ENCODE measurements around the gene ZNF579. TPM values are rescaled to one million over a fixed set of nuclear protein-coding genes. Genes with fewer than 3 reads are reported as not detected.
"Not testable (repeated sequence)": the region's sequence is repeated elsewhere in the genome, so short reads cannot be mapped to it uniquely, and the experiment has no call there.

ZNF579 gene
- polyA plus RNA-seq, 12 donors, result 7.3 to 26.0 (median 10.5) TPM; not detected in 1

DNA sequence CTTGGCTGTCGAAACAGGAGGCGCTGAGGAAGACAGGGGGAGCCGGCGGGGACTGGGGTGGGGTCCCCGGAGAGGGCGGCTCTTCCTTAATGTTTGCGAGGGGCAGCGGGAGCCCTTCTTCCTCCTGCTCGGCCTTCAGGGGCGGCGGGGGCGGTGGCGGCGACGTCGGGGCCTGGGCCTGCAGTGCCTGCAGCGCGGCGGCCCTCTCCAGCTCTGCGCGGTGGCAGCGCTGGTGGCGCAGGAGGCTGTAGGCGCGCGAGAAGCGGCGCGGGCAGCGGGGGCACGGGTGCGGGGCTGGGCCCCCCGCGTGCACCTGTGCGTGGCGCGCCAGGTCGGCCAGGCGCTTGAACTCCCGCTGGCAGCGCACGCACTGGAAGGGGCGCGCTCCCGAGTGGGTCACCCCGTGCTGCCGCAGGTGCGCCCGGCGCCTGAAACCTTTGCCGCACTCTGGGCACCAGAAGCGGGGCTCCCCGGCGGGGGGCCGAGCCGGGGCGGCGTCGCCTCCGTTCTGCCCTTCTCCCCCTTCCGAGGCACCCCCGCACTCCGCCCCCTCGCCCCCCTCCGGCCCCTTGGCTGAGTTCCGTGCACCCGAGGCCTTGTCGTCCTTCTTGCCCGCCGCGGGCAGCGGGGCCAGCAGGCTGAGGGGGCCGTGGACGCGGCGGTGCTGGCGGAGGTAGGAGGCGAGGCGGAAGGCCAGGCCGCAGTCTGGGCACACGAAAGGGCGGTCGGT is 2.5 kb downstream of the ZNF579 start:
- no peak for DNase-seq

DNA sequence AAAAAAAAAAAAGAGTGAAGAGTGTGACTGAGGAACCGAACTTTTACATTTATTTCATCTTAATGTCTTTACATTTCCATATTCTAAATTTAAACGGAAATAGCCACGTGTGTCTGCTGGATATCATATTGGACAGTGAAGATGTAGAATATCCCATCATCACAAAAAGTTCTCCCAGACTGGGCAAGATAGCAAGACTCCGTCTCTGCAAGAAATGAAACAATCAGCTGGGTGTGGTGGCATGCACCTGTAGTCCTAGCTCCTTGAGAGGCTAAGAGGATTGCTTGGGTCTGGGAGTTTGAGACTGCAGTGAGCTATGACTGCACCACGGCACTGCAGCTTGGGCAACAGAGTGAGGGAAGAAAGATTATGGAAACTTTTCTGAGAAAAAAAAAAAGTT is 3.9 kb downstream of the ZNF579 start:
- DNase-seq, result no peak

DNA sequence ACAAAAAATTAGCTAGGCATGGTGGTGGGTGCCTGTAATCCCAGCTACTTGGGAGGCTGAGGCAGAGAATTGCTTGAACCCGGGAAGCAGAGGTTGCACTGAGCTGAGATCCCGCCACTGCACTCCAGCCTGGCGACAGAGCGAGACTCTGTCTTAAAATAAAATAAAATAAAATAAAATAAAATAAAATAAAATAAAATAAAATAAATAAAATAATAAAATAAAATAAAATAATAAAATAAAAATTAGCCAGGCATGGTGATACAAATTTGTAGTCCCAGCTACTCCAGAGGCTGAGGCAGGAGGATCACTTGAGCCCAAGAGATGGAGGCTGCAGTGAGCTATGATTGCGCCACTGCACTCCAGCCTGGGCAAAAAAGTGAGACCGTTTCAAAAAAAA is 6.7 kb downstream of the ZNF579 start:
- DNase-seq, result not testable (repeated sequence)

DNA sequence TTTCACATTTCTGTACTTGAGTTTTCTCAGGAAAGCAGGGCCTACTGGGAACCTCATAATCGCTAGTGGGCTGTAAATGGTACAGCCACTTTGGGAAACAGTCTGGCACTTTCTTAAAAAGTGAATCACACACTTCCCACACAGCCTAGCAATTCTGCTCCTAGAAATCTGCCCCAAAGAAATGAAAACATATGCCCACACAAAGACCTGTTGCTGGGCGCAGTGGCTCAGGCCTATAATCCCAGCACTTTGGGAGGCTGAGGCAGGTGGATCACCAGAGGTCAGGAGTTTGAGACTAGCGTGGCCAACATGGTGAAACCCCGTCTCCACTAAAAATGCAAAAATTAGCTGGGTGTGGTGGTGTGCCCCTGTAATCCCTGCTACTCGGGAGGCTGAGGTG is 11.2 kb downstream of the ZNF579 start:
- not testable (repeated sequence) for DNase-seq

DNA sequence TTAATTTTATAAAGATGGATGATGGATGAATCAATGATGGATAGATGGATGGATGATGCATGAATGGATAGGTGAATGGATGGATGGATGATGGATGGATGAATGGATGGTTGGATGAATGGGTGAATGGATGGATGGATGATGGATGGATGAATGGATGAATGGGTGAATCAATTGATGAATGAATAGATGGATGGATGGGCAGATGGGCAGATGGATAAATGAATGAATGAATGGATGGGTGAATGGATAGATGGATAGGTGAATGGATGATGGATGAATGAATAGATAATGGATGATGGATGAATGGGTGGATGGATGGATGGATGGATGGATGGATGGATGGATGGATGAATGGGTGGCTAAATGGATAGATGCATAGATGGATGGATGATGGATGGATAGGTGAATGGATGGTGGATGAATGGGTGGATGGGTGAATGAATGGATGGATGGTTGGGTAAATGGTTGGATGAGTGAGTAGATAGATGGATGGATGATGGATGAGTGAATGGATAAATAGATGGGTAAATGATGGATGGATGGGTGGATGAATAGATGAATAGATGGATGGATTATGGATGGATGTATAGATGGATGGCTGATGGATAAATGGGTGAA is 12.8 kb downstream of the ZNF579 start:
- DNase-seq, result no peak

DNA sequence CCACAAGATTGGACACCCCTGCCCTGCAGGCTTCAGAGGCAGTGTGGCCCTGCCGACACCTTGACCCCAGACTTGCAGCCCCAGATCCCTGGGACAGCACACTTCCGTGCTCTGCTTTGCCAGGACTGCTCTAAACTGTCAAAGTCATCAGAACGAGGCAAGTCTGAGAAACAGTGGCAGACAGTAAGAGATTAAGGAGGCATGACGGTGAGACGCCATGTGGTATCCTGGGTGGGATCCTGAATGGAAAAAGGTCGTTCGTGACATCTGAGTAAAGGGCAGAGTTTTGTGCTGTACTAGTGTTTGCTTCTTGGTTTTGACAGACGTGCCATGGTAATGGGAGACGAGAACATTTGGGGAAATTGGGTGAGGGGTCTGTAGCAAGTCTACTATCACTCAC is 13.8 kb downstream of the ZNF579 start:
- DNase-seq, result no peak

DNA sequence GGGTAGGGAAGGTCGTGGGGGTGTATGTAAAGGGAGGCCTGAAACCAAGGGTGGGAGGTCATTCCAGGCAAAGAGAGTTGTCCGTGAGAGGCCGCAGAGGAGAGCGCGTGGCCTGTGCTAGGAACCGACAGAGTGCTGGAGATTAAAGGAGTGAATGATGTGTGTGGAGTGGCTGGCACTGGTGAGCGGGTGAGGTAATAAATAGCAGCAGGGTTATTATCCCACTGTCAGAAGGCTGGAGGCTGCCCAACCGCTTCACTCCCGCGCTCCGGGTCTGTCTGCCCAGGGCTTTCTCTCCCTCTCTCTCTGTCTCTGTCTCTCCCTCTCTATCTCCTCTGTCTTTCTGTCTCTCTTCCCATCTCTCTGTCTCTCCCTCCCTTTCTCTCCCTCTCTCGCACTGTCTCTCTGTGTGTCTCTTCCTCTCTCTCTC is 17.4 kb downstream of the ZNF579 start:
- DNase-seq, result no peak

DNA sequence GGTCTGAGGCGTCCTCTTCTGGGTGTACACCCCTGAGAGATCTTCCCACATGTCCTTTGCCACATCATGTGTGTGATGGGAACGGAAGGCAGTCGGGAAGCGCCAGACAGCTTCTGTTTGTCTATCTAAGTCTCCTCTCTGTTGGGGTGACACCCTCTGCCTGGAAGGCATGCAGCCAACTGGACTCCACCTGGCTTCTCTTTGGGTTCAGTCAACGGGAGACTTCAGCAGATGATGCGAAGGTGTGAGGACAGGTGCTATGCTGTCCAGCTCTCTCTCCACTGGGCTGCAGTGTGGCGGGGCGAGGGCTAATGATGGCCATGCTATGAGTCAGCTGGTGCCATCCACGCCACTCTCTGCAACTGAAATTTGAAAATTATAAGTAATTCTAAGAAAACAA is 21.0 kb downstream of the ZNF579 start:
- DNase-seq, result no peak

DNA sequence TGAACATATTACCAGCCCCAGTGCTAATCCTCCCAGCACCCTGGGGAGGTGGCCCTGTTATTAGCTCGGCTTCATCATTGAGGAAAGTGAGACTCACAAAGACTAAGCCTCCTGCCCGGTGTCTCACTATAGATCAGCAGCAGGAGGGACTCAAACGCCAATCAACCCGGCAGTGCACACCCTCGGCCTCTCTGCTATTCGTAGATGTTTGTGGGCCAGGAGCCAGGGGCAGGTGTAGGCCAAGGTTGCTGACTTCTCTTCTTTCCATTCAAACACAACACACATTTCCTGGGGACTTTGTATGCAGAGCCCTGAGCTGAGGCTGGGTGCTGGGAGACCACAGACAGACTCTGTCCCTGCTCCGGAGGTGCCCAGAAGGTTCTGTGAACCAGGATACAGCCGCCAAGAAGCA is 25.9 kb downstream of the ZNF579 start:
- no peak for DNase-seq

DNA sequence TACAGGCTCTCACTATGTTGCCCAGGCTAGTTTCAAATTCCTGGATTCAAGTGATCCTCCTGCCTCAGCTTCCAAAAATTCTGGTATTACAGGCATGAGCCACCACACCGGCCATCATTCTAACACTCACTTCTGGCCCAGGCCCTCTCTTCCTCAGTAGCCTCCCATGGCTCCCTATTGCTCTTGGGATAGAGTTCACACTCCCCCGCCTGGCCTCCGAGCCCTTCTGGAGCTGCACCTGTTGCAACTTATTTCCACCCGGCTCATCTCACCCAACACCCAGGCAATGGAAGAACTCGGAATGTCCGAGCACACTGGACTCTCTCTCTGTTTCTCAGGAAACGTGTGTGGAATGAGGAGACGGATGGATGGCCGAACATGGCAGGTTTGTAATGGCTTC is 26.3 kb downstream of the ZNF579 start:
- no peak for DNase-seq

DNA sequence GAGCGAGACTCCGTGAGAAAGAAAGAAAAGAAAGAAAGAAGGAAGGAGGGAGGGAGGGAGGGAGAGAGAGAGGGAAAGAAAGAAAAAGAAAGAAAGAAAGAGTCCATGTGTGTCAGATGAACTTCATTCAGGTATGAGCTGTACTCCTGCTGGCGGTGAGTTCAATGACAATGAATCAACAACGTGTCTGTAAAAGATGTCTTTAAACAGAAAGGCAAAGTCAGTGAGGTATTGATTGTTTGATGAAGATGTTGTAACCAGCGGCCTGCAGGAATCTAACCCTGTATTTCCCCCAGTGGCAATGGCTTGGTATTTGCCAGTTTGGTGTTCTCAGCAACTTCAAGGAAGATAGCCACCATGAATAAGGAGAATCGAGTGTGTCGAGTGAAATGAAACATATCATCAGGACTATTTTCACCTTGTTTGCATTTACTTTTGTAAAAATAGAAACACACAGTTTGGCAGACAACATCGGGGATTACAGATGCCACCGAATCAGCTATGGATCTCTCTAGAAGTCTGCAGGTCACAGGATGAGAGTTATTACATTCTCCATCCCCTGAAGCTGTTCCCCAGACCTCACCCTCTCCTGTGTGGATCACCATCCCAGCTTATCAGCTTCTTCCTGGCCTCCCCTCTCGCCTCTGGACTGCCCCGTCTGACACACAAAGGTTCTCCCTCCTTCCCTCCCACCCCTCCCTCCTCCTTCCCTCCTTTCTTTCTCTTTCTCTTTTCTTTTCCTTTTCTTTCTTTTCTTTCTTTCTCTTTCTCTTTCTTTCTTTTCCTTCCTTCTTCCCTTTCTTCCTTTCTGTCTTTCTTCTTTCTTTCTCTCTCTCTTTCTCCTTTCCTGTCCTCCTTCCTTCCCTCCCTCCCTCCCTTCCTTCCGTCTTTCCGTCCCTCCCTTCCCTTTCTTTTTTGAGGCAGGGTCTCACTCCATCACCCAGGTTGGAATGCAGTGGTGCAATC is 27.1 kb downstream of the ZNF579 start:
- DNase-seq, result no peak

DNA sequence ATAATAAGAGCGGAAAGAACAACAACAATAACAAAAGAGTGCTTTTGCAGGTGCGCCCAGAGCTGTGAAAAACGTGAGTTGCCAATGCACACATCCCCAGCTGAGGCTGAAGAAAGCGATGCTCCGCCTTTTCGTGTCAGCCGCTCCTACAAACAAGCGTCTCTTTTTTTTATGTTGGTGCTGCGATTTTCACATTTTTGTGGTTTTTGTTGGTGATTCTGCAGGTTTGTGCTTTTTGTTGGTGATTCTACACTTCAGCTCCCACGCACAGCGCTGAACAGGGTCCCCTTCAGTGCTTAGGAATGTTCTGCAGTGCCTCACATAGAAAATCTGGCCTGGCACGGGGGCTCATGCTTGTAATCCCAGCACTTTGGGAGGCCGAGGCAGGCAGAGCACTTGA is 28.0 kb downstream of the ZNF579 start:
- no peak for DNase-seq

DNA sequence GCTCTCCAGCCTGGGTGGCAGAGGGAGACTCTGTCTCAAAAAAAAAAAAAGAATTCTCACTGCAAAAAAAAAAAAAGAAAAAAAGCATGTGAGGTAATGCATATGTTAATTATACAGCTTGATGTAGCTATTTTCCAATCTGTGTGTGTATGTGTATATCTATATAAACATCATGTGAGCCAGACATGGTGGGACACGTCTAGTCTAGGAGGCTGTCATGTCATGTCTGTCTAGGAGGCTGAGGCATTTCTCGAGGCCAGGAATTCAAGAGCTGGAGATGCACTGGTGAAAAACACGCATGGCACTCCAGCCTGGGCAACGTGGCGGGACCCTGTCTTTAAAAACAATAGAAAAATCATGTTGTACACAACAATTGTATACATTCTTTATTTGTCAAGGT is 28.4 kb downstream of the ZNF579 start:
- DNase-seq, result no peak

DNA sequence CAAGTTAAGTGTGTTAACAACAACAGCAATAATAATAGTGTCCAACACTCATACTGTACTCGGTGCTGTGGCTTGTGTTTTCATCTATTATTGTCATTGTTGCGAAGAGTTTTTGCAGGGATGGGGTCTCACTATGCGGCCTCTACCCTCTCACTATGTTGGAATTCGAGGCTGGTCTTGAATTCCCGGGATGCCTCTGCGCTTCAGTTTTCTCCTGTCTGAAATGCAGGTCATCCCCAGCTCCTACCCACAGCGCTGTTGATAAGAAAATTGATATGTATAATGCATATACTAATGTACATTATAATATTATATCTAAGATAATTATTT is 30.4 kb downstream of the ZNF579 start:
- no peak for DNase-seq

DNA sequence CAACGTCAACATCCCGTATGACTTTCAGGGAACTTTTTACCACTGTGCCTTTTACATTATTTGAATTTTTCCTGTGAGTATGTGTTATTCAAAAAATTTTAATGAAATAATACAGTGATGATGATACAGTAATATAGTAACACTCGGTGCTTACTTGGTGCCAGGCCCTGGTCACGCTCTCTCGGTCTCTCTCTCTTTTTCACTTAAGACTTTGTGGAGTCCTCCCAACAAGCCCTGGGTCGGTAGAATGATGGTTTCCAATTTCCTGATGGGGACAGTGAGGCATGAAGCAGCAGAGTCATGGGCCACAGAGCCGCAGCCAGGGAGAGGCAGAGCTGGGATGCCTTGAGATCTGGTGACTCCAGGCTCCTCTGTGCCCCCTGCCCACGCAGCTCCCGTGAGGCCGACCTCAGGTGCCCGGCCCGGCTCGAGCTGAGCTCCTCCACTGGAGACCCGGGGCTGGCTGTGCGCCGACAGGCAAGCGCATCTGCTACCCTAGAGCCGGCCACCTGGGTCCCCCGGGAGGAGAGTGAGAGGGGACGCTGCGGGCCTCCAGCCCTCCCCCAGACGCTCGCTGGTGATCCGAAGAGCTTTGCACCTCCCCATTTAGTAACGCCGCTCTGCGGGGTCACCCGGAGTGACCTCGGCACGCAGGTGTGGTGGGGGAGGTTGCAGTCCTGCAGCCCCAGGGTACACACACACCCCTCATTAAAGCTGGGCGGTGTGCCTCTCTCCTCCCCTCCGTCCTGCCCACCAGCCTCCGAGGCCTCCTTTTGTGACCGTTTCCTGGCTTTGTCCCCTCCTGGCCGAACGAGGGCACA is 30.9 kb downstream of the ZNF579 start:
- no peak for DNase-seq

DNA sequence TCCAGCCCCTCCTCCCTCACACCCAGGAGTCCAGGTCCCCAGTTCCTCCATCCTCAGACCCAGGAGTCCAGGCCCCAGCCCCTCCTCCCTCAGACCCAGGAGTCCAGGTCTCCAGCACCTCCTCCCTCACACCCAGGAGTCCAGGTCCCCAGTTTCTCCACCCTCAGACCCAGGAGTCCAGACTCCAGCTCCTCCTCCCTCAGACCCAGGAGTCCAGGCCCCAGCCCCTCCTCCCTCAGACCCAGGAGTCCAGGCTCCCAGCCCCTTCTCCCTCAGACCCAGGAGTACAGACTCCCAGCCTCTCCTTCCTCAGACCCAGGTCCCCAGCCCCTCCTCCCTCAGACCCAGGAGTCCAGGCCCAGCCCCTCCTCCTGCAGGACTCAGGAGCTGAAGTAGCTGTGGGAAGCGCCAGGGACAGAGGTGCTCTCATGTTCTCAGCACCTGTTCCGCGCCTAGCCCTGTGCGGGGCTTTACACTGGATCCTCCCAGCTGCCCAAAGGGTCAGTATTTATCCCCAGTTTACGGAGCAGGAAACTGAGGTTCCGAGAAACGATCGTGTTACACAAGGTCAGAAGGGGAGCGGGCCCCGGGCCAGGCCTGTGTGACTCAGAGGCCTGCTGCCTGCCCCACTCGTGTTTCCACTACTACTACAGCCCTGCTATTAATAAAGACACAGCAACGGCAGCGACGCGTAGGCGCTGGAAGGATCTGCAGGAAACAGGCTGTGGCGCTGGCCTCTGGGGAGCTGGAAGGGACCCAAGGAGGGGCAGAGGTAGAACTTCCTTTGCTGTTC is 33.6 kb downstream of the ZNF579 start:
- no peak for DNase-seq

DNA sequence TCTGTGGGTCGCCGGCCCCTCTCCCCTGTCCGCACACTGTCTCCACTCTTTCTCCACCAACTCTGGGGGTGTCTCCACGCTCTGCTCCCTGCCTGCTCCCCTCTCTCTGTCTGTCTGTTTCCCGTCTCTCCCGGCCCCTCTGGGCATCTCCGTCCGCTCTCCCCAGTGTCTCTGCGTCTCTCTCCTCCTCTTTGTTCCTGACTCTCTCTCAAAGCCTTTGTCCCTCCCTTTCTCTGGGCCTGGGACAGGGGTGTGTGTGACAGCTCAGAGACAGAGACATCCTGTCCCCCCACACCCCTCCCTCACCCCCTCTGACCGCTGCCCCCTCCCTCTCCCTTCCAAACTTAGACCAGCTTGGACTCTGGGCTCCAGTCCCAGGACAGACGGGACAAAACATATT is 34.6 kb downstream of the ZNF579 start:
- no peak for DNase-seq

DNA sequence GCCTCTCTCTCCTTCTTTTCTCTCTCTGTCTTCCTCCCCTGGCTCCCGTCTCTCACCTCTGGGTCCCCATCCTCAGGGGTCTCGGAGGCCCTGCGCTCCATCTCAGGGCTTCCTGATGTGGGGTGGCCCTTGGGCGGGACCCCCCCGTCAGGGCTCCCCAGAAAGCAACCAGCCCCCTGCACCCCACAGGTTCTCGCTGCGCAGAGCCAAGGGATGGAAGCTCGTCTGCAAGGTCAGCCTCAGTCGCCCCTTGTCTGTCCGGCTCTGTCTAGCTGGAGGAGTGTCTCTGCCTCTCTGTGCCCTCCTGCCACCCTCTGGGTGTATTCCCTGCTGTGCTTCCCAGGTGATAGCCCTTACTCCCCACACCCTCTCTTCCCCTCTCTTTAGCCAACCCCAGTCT is 35.2 kb downstream of the ZNF579 start, which contains the start of gene SBK3:
SBK3 (minus strand) TSS at position 101 of the 400 bp plus-strand sequence; CDS start at position 101, 0 bp downstream.
- no peak for DNase-seq

DNA sequence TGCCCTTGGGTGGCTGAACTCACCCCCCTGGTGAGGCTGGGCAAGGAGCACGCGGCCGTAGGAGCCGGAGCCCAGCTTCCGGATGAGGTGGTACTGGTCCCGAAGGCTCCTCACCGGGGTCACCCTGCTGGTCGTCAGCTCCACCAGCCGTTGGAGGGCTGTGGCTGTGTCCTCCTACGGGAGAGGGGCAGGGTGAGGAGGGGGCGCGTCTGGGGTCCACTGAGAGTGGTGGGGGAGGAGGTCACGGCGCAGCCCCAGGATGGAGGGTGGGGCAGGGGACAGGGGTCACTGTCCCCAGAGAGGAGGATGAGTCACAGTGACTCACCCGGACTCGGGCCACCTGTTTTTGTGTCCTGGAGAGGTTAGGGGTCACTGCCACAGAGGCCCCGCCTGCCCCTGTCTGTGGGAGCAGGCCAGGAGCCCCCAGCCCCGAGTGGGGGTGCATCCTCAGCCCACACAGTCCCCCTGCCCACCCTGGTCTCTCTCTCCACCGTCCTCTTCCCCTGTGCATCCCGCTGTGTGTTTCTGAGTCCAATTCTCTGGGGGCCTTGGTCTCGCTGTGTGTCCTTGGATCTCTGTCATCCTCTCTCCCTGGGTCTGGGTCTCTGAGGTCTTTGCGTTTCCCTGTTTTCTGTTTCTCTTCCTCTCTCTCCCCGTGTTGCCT is 35.7 kb downstream of the ZNF579 start:
- DNase-seq, result no peak

DNA sequence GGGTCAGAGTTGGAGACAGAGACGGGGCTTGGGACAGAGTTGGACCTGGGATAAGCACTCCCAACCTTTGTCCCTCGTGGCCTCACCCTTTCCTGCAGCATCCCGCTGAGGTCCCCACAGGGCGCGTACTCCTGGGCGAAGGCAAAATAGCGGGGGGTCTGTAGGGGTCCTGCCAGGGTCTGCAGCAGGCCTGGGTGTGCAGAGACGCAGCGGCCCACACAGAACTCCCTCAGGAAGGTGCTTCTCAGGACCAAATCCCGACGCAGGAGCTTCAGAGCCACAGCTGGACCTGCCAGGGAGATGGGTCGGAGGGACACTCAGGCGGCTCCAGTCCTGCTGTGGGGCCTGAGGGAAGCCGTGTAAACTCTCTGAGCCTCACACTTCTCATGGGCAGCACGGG is 36.6 kb downstream of the ZNF579 start:
- no peak for DNase-seq

Measured in muscle of arm (tissue), 12 donors.